ENCODE data around the gene CATSPERB.

- TF ChIP-seq EZH2 (IDR thresholded peaks at IDR 0.05; ENCODE audit: borderline replicate concordance, low read depth, low read length, severe bottlenecking): no peak
- no peak for TF ChIP-seq JUN (IDR thresholded peaks at IDR 0.05; ENCODE audit: borderline replicate concordance, insufficient read depth, insufficient read length, low read depth)
Measured at GRCh38 chr14:91533623-91534022, 198.3 kb downstream of the CATSPERB start.

Data from endothelial cell of umbilical vein (primary cell).